ENCODE results near the gene ZNF880.
"Not testable (repeated sequence)": the region's sequence is repeated elsewhere in the genome, so short reads cannot be mapped to it uniquely, and the experiment has no call there.

ZNF880 gene

DNA sequence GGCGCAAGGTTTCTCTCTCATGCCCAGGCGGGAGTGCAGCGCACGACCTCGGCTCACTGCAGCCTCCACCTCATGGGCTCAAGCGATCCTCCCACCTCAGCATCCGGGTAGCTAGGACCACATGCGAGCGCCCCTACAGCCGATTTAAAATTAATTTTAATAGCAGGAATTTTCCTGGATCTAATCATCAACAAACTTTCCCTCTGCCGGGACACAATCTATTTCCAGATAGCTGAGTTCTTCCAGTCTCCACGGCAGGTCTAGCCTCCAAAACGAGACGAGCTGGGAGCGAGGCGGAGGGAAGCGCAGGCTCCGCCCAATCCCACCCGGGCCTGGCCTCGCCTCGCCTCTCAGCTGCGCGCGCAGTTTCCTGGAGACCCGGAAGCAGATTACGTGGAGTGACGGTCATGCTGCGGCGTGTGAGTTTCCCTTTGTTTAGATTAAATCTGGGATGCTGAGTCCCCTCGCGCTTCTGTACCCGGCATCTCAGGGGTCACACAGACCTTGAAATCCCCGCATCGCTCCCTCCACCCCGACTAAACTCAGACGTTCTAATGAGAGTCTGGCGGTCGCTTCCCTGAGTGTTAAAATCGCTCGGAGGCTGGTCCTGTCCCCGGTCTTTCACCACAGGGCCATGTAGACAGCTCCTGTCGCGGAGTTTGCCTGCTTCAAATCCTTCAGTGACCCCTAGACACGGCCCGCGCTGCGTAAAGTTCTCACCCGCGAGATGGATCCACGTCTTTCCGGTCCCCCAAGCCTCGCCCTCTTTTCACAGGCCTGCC is at the start of gene ZNF880:
ZNF880 (plus strand) TSS at position 365 of the 782 bp plus-strand sequence; CDS start at position 408, 43 bp downstream.
- DNase-seq: peak; percentile 60 to 95 (median 86)

DNA sequence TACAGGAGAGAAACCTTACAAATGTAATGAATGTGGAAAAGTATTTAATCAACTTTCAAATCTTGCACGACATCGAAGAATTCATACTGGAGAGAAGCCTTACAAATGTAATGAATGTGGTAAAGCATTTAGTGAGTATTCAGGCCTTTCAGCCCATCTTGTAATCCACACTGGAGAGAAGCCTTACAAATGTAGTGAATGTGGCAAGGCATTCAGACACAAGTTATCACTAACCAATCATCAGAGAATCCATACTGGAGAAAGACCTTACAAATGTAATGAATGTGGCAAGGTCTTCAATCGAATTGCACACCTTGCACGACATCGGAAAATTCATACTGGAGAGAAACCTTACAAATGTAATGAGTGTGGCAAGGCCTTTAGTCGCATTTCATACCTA is 47.3 kb upstream of the ZNF880 start:
- DNase-seq: no peak

DNA sequence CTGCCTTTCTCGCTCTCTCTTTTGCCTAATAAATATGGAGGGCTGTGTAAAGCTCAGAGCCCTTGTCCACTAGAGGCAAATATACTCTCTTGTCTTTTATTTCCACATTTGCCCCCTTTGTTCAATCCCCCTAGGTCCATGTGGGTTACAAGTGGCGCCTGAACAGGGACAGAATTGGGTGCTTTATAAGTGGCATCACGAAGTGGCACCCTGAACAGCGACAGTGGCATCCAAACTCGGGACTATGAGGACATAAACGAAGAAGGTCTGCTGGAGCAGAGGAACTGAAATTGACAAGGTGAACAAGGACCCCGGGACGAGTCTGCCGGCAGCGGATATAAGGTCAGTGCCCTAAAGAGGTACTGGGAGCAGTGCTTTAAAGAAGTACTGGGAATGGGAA is 38.0 kb upstream of the ZNF880 start:
- DNase-seq: no peak

DNA sequence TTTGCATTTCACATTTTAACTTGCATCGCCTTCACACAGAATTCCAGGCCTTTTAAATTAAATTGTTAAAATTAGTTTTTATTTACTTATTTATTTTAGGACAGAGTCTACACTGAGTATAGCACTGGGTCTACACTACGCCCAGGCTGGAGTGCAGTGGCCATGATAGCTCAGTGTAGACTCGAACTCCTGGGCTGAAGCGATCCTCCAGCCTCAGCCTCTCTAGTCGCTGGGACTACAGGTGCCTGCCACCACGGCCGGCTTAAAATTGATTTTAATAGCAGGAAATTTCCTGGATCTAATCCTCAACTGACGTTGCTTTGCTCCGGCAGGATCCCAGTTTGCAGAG is 34.0 kb upstream of the ZNF880 start:
- DNase-seq: no peak

DNA sequence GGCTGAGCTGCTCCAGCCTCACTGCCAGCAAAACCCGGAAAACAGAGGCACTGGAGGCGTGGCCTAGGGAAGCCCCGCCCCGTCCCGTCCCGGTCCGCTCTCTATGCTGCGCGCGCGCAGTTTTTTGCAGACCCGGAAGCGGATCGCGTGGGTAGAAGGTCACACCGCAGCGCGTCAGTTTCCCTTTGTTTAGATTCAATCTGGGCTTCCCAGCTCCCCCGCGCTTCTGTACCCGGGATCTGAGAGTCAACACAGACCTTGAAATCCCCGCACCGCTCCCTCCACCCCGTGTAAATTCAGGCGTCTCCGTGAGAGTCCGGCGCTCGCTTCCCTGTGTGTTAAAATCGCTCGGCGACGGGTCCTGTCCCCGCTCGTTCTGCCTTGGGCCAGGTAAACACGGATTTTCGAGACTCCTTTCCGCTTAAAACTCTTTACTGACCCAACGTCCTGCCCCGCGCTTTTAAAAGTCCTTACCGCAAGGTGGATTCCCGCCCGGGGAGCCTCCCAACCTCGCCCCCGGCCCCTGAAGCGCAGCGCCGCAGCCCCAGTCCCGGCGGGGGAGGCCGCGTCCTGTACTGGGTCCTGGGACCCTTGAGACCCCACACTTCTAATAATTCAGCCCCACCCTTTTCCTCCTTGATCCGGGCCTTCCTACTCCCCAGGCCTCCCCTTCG is 33.5 kb upstream of the ZNF880 start, which contains the start of gene ZNF610:
ZNF610 (plus strand) TSS at position 127 of the 674 bp plus-strand sequence. CDS start 12,930 bp downstream, outside the sequence.
- DNase-seq: peak; percentile 51 to 96 (median 83)

DNA sequence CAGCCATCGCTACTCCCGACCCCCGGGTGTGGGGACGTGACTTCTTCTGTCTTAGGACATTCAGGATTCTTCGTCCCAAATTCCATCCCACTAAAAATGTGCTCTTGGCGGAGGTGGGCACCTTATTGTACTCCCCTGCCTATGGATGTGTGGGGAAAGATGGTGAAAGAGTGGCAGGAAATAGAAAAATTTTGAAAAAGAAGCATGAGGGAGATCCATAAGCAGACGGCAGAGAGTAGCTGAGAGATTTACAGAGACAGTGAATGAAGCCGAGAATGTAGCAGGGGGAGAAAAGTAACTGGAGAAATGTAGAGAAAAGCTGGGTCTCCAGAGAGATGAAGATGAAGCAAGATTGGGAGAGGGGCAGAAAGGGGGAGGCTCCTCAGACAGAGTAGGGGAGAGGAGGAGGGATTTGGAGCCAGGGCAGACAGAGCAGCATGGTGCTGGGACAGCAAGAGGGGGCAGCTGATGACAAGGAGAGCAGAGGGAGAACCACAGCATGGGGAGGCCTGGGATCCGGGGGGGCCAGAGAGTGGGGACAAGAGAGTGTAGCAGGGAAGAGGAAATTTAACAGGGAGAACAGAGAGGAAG is 32.8 kb upstream of the ZNF880 start:
- DNase-seq: no peak

DNA sequence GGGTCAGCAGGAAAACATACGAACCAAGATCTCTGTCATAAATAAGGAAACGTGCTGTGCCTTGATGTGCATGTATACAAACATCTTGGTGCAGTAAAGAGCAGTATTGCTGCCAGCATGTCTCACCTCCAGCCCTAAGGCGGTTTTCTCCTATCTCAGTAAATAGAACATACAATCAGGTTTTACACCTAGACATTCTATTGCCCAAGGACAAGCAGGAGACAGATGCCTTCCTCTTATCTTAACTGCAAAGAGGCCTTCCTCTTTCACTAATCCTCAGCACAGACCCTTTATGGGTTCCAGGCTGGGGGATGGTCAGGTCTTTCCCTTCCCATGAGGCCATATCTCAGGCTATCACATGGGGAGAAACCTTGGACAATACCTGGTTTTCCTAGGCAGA is 30.7 kb upstream of the ZNF880 start:
- DNase-seq: not testable (repeated sequence)

DNA sequence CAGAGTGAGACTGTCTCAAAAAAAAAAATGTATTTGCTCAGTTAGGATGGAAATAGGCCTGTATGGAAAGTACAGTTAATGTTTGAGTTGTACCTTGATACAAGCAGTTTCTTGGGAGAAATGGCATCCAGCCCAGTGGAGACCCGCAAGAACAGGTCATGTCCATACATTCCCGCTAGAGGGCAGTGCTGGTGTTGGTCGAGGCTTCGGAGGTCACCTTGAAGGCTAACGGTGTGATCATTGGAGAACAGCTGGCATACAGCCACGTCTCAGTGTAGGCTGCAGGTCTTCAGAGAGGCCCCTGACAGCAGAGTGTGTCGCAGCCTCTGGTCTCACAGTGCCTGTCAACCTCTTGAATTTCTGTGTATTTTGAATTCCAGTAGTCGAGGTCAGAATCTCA is 26.2 kb upstream of the ZNF880 start:
- DNase-seq: peak in 25 of 56 donors; percentile 0 to 58 (median 10)

DNA sequence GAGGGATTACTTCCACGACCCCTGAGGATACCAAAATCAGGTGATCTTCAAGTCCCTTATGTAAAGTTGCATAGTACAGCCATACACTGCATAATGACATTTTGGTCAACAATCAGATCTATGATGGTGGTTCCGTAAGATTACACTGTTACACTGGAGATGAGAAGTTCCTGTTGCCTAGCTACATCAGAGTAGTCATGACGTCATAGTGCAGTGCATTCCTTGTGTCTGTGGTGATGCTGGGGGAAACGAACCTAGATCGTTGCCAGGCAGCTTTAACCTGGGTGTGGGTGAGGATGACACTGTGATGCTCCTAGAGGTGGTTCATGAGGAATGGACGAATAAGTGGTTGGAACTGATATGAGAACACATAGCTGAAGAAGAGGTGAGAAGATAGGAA is 24.6 kb upstream of the ZNF880 start:
- no peak for DNase-seq

DNA sequence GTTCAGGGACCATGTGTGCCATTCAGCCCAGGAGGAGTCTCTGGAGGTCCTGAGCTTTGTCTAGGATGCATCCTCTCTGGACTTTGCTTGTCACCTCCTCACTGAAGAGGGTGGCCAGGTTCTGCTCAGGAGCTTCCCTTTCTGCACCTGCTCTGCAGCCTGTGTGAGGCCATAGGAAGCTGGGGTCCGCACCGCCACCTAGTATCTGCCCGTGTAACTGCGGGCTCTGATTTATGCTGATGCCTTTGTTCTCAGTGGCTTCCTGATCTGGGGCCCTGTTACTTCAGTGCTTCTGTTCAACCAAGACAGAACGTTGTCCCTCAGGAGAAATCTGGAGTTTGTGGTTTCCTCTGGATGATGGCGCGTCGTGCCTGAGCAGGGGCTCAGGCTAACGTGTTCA is 18.2 kb upstream of the ZNF880 start:
- no peak for DNase-seq

DNA sequence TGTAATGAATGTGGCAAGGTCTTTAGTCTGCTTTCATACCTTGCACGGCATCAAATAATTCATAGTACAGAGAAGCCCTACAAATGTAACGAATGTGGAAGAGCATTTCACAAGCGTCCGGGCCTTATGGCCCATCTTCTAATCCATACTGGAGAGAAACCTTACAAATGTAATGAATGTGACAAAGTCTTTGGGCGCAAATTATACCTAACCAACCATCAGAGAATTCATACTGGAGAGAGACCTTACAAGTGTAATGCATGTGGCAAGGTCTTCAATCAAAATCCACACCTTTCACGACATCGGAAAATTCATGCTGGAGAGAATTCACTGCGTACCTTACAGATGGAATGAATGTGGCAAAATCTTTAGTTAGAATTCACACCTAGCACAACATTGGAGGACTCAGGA is 3.3 kb upstream of the ZNF880 start:
- no peak for DNase-seq

DNA sequence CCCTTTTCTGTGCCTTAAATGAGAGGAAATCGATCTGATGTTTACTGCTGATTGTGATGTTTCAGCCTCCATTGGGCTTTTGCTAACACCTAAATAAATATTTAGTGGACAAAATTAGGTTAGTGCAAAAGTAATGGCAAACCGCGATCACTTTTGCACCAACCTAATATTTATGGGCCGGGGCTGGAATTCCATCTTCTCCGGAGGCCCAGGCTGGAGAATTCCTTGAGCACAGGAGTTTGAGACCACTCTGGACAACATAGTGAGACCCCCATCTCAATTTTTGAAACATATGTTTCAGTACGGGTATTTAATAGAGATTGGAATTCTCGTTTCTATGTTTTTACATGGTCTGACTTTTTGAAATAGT is 603 bp downstream of the ZNF880 start:
- DNase-seq: no peak

DNA sequence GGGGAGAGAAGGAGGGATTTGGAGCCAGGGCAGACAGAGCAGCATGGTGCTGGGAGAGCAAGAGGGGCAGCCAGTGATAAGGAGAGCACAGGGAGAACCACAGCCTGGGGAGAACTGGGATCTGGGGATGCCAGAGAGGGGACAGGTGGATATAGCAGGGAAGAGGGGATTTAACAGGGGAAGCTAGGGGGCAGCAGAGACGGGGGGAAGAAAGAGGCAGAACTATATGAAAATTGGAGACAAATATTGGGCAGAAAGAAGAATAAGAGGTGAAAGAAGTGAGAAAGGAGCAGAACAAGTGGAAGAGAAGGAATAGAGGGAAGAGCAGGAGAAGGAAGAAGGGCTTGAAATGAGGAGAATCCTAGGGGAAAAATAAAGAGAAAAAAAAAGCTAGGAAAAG is 21.4 kb downstream of the ZNF880 start:
- no peak for DNase-seq

DNA sequence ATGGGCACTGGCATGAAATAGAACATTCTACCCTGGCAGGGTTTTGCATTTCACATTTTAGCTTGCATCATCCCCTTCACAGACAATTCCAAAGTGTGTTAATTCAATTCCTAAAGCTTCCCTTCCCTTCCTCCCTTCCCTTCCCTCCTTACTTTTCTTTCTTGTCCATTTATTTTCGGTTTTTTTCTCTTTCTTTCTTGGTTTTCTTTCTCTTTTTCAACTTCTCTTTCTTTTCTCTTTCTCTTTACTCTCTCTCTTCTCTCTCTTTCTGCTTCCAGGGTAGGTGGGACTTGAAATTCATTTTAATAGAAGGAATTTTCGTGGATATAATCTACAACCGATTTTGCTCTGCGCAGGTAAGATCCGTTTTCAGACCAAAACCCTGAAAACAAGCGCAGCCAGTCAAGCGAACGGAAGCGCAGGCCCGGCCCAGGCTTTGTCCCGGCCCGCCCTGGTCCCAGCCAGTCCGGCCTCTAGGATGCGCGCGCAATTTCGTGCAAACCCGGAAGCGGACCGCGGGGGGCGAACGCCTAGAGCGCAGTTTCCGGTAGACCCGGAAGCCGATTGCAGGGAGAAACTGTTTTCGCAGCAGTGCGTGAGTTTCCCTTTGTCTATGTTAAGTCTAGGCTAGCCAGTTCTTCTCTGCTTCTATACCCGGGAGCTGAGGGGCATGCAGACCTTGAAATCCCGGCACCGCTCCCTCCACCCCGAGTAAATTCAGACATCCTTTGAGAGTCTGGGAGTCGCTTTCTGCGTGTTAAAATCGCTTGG is 27.8 kb downstream of the ZNF880 start, which contains the start of gene ZNF528:
ZNF528 (plus strand) TSS at position 540 of the 771 bp plus-strand sequence. CDS start 4,165 bp downstream, outside the sequence.
- peak; percentile 57 to 96 (median 85) for DNase-seq

DNA sequence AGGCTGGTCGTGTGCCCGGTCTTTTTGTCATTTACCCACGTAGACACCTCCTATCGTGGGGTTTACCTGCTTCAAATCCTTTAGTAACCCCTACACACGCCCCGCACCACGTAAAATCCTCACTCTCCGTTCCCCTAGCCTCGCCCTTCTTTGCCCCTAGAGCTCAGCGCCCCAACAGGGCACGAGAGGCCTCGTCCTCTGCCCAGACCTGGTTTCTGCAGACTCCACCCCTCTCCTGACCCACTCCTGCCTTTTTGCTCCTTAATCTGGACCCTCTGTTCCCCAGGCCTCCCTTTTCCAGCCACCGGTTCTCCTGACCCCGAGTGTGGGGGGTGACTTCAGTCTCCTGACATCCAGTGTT is 28.3 kb downstream of the ZNF880 start:
- peak in 2 of 56 donors; percentile 5 to 31 for DNase-seq

DNA sequence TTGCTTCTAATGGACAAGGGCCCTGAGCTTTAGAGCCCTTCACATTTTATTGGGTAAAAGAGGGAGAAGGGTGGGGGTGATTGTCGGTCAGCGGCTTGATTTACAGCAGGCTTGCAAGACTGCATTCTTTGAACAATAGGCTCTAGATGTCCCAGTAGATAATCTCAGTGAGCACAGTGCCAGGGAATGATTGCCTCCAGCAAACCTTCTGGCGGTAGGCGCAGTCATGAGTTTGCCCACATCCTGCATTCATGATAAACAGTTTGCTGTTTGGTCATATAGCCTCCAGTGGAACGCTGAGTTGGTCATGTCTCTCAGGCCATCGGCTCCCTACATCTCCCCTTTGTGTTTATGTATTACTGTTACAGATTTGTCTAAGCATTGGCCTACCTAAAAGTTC is 40.6 kb downstream of the ZNF880 start:
- DNase-seq: no peak

DNA sequence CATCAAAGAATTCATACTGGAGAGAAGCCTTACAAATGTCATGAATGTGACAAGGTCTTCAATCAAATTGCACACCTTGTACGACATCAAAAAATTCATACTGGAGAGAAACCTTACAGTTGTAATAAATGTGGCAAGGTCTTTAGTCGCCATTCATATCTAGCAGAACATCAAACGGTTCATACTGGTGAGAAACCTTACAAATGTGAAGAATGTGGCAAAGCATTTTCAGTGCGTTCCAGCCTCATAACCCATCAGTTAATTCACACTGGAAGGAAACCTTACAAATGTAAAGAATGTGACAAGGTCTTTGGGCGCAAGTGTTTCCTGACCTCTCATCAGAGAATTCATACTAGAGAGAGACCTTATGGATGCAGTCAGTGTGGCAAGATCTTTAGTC is 46.0 kb downstream of the ZNF880 start:
- DNase-seq: no peak

DNA sequence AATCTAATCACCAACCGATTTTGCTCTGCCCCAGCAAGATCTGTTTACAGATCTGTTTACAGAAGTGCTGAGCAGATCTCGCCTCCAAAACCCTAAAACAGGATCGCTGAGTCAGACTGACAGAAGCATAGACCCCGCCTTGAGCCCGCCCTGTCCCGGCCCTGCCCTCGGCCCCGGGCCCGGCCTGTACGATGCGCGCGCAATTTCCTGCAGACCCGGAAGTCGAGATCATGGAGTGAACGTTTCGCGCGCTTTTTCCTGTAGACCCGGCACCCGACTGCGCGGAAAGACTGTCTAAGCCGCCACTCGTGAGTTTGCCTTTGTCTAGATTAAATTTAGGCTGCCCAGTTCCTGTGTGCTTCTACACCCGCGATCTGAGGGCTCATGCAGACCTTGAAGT is 59.2 kb downstream of the ZNF880 start, which contains the start of gene ZNF534:
ZNF534 (plus strand) TSS at position 212 of the 400 bp plus-strand sequence. CDS start 2,327 bp downstream, outside the sequence.
- no peak for DNase-seq

All from amygdala (tissue), 56 donors.